ENCODE measurements around the gene PPP4R4. TPM values are rescaled to one million over a fixed set of nuclear protein-coding genes. Genes with fewer than 3 reads are reported as not detected.

PPP4R4 gene
- total RNA-seq, 1 experiment from 2014 or later = 5.5 TPM

DNA sequence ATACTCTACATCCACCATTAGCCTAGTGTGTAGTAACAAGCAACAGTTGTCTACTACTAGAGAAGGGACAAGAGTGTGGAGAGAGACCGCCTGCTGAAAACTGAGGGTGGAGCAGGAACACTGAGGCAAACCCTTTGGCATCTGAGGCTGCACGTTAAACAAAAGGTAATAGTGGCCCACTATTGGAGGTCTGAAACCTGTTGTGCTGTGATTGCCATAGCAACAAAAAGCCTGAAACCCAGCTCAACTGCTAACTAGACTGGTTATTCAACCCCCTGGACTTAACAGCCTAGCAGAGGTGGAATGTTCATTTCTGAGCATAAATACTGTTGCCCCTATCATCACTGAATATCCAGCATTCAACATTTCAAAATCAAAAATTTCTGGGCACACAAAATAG is 43.0 kb downstream of the PPP4R4 start:
- peaks cover 0 to 3% of the 10 kb centered on the region in 2 experiments; a peak in 1 of 4 replicates for H3K36me3 ChIP-seq (ENCODE audit: control insufficient read depth in 1 of 2, insufficient read depth in 2 of 2, low read length in 2 of 2)
- BruUV-seq (replicated peaks) = no TSS peak
- ChIA-PET CTCF (no interaction called here), POLR2A (no interaction called here), RAD21 (ENCODE audit: low non-redundant PET in 1 of 2, low total read pairs in 2 of 2, uncharacterized antibody in 2 of 2, unreplicated experiment in 2 of 2) (no interaction called here)
- no peaks in the 10 kb centered on the region for H3K27me3 ChIP-seq (ENCODE audit: insufficient read depth, low read length)
- intact Hi-C loops (cut with micrococcal nuclease) = no loop called here
- no peak overlapping the region for H3K4me3 ChIP-seq (replicated peaks in 1 of 2; ENCODE audit: low read depth in 1 of 2, low read length in 2 of 2)
- peaks cover 0 to 3% of the 10 kb centered on the region in 2 experiments; a peak in 1 of 4 replicates for H3K9me3 ChIP-seq (ENCODE audit: control insufficient read depth in 1 of 2, insufficient read depth in 1 of 2, low read depth in 1 of 2, low read length in 2 of 2)
- no peak overlapping the region for H3K9ac ChIP-seq (ENCODE audit: low read length)
- H3K4me2 ChIP-seq (ENCODE audit: low read length) = no peak overlapping the region
- ATAC-seq (no peak), DNase-seq (ENCODE audit: low read depth, low spot score) (no peak)
- no peak for TF ChIP-seq TCF7L2 (IDR thresholded peaks at IDR 0.05; ENCODE audit: borderline replicate concordance, extremely low read depth, insufficient read depth, insufficient read length)
- TF ChIP-seq ZFX (IDR thresholded peaks at IDR 0.05) = no peak
- no peak for TF ChIP-seq ELF1 (IDR thresholded peaks at IDR 0.05; ENCODE audit: borderline replicate concordance, low read depth)
- no peak for TF ChIP-seq YY1 (IDR thresholded peaks at IDR 0.05; ENCODE audit: extremely low read depth, insufficient replicate concordance, low read depth, low read length)
- no peak for TF ChIP-seq POLR2AphosphoS5 (IDR thresholded peaks at IDR 0.05; ENCODE audit: low read depth, low read length)
- TF ChIP-seq CTCF (IDR thresholded peaks at IDR 0.05 in 2 of 3, conservative IDR thresholded peaks at IDR 0.05 in 1 of 3; ENCODE audit: borderline replicate concordance in 1 of 3, insufficient read depth in 1 of 3, low read depth in 2 of 3, low read length in 2 of 3) = no peak
- TF ChIP-seq SP1 (IDR thresholded peaks at IDR 0.05; ENCODE audit: low read depth) = no peak
- no peak for TF ChIP-seq ATF3 (IDR thresholded peaks at IDR 0.05)
- no peak for TF ChIP-seq EGR1 (IDR thresholded peaks at IDR 0.05; ENCODE audit: low read depth)
- TF ChIP-seq, protein P1, sequence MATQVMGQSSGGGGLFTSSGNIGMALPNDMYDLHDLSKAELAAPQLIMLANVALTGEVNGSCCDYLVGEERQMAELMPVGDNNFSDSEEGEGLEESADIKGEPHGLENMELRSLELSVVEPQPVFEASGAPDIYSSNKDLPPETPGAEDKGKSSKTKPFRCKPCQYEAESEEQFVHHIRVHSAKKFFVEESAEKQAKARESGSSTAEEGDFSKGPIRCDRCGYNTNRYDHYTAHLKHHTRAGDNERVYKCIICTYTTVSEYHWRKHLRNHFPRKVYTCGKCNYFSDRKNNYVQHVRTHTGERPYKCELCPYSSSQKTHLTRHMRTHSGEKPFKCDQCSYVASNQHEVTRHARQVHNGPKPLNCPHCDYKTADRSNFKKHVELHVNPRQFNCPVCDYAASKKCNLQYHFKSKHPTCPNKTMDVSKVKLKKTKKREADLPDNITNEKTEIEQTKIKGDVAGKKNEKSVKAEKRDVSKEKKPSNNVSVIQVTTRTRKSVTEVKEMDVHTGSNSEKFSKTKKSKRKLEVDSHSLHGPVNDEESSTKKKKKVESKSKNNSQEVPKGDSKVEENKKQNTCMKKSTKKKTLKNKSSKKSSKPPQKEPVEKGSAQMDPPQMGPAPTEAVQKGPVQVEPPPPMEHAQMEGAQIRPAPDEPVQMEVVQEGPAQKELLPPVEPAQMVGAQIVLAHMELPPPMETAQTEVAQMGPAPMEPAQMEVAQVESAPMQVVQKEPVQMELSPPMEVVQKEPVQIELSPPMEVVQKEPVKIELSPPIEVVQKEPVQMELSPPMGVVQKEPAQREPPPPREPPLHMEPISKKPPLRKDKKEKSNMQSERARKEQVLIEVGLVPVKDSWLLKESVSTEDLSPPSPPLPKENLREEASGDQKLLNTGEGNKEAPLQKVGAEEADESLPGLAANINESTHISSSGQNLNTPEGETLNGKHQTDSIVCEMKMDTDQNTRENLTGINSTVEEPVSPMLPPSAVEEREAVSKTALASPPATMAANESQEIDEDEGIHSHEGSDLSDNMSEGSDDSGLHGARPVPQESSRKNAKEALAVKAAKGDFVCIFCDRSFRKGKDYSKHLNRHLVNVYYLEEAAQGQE (IDR thresholded peaks at IDR 0.05; ENCODE audit: low read depth) = no peak
- TF ChIP-seq POLR2A (IDR thresholded peaks at IDR 0.05; ENCODE audit: borderline replicate concordance, extremely low read depth, insufficient read depth, insufficient read length) = no peak
- no peak for TF ChIP-seq RAD21 (IDR thresholded peaks at IDR 0.05; ENCODE audit: low read depth)
- no peak for TF ChIP-seq ZNF274 (IDR thresholded peaks at IDR 0.05; ENCODE audit: low read depth, low read length)
- TF ChIP-seq EZH2phosphoT487 (IDR thresholded peaks at IDR 0.05; ENCODE audit: borderline replicate concordance) = no peak
- no peak for TF ChIP-seq FOSL1 (IDR thresholded peaks at IDR 0.05; ENCODE audit: low read depth)
- TF ChIP-seq, protein P2, sequence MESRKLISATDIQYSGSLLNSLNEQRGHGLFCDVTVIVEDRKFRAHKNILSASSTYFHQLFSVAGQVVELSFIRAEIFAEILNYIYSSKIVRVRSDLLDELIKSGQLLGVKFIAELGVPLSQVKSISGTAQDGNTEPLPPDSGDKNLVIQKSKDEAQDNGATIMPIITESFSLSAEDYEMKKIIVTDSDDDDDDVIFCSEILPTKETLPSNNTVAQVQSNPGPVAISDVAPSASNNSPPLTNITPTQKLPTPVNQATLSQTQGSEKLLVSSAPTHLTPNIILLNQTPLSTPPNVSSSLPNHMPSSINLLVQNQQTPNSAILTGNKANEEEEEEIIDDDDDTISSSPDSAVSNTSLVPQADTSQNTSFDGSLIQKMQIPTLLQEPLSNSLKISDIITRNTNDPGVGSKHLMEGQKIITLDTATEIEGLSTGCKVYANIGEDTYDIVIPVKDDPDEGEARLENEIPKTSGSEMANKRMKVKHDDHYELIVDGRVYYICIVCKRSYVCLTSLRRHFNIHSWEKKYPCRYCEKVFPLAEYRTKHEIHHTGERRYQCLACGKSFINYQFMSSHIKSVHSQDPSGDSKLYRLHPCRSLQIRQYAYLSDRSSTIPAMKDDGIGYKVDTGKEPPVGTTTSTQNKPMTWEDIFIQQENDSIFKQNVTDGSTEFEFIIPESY (IDR thresholded peaks at IDR 0.05; ENCODE audit: extremely low read depth, insufficient replicate concordance, low read length) = no peak
- TF ChIP-seq CBX3 (IDR thresholded peaks at IDR 0.05; ENCODE audit: low read depth) = no peak
- no peak for TF ChIP-seq CEBPB (IDR thresholded peaks at IDR 0.05; ENCODE audit: low read depth)
- TF ChIP-seq MAX (IDR thresholded peaks at IDR 0.05) = no peak
- H2AFZ ChIP-seq (ENCODE audit: low read depth, low read length, poor library complexity, severe bottlenecking) = no peak overlapping the region
- H3K79me2 ChIP-seq (ENCODE audit: insufficient read depth, low read length) = no peaks in the 10 kb centered on the region
- no peaks in the 10 kb centered on the region for H3K9me2 ChIP-seq (ENCODE audit: insufficient read depth)
- no peak overlapping the region for H3K27ac ChIP-seq (ENCODE audit: low read depth, low read length)
- H4K20me1 ChIP-seq (ENCODE audit: insufficient read depth) = no peaks in the 10 kb centered on the region
- no peaks in the 10 kb centered on the region for H3K4me1 ChIP-seq (ENCODE audit: control insufficient read depth in 1 of 2, insufficient read depth in 2 of 2, low read length in 2 of 2)
